ENCODE data around the gene ZBED3. TPM values are rescaled to one million over a fixed set of nuclear protein-coding genes. Genes with fewer than 3 reads are reported as not detected.

ZBED3 gene
- total RNA-seq, 1 experiment from 2014 or later = 6.8 TPM

DNA sequence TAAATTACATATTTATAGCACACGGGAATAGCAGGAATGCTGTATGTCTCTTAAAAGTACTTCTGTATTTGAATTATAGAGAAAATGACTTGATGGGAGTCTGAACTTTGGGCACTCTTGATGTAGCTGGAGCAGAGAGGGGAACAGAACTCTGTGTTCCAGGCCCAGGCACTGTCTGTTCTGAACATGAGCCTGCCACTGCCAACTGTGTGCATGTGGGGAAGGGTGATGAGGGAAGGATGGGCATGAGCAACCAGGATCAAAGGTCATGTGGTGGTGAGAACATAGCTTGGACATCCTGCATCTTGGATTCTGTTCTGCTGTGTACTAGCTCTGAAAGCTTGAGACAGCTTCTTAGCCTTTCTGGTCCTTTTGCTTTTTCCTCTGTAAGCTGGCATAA, 16.4 kb upstream of the ZBED3 start:
- DNase-seq (ENCODE audit: low read depth, low spot score) = no peak
- POLR2A ChIA-PET = no interaction called here
- H3K36me3 ChIP-seq (ENCODE audit: control insufficient read depth, insufficient read depth, low read length) = no peaks in the 10 kb centered on the region
- H3K4me1 ChIP-seq (ENCODE audit: control insufficient read depth, insufficient read depth, low read length) = no peaks in the 10 kb centered on the region
- in situ Hi-C loops (cut with HindIII; ENCODE audit: low pct_unique_long_range_greater_than_20kb, low sequenced_read_pairs) (no loop called here), intact Hi-C loops (cut with micrococcal nuclease; ENCODE audit: unreplicated experiment) (no loop called here)
- no peak for TF ChIP-seq TCF7L2 (IDR thresholded peaks at IDR 0.05; ENCODE audit: low read depth, low read length)
- TF ChIP-seq SIN3A (IDR thresholded peaks at IDR 0.05; ENCODE audit: borderline replicate concordance, insufficient read depth, low read depth, low read length) = no peak
- TF ChIP-seq POLR2AphosphoS5 (IDR thresholded peaks at IDR 0.05; ENCODE audit: low read depth, low read length) = no peak
- TF ChIP-seq, protein P1, sequence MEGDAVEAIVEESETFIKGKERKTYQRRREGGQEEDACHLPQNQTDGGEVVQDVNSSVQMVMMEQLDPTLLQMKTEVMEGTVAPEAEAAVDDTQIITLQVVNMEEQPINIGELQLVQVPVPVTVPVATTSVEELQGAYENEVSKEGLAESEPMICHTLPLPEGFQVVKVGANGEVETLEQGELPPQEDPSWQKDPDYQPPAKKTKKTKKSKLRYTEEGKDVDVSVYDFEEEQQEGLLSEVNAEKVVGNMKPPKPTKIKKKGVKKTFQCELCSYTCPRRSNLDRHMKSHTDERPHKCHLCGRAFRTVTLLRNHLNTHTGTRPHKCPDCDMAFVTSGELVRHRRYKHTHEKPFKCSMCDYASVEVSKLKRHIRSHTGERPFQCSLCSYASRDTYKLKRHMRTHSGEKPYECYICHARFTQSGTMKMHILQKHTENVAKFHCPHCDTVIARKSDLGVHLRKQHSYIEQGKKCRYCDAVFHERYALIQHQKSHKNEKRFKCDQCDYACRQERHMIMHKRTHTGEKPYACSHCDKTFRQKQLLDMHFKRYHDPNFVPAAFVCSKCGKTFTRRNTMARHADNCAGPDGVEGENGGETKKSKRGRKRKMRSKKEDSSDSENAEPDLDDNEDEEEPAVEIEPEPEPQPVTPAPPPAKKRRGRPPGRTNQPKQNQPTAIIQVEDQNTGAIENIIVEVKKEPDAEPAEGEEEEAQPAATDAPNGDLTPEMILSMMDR (IDR thresholded peaks at IDR 0.05) = no peak
- TF ChIP-seq, protein P2, sequence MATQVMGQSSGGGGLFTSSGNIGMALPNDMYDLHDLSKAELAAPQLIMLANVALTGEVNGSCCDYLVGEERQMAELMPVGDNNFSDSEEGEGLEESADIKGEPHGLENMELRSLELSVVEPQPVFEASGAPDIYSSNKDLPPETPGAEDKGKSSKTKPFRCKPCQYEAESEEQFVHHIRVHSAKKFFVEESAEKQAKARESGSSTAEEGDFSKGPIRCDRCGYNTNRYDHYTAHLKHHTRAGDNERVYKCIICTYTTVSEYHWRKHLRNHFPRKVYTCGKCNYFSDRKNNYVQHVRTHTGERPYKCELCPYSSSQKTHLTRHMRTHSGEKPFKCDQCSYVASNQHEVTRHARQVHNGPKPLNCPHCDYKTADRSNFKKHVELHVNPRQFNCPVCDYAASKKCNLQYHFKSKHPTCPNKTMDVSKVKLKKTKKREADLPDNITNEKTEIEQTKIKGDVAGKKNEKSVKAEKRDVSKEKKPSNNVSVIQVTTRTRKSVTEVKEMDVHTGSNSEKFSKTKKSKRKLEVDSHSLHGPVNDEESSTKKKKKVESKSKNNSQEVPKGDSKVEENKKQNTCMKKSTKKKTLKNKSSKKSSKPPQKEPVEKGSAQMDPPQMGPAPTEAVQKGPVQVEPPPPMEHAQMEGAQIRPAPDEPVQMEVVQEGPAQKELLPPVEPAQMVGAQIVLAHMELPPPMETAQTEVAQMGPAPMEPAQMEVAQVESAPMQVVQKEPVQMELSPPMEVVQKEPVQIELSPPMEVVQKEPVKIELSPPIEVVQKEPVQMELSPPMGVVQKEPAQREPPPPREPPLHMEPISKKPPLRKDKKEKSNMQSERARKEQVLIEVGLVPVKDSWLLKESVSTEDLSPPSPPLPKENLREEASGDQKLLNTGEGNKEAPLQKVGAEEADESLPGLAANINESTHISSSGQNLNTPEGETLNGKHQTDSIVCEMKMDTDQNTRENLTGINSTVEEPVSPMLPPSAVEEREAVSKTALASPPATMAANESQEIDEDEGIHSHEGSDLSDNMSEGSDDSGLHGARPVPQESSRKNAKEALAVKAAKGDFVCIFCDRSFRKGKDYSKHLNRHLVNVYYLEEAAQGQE (IDR thresholded peaks at IDR 0.05; ENCODE audit: insufficient read depth in 1 of 2, low read depth in 2 of 2, low read length in 1 of 2) = no peak
- no peak overlapping the region for H3K27ac ChIP-seq (ENCODE audit: low read length)
- no peaks in the 10 kb centered on the region for H3K27me3 ChIP-seq (ENCODE audit: control insufficient read depth, insufficient read depth, low read length)
- CTCF ChIA-PET = no interaction called here
- no peak overlapping the region for H3K4me3 ChIP-seq (ENCODE audit: low read depth in 2 of 2, low read length in 2 of 2)
- H3K9me3 ChIP-seq (ENCODE audit: control insufficient read depth, insufficient read depth, low read depth, low read length) = no peaks in the 10 kb centered on the region
- no peak for ATAC-seq
- no TSS peak for BruUV-seq (replicated peaks)

DNA sequence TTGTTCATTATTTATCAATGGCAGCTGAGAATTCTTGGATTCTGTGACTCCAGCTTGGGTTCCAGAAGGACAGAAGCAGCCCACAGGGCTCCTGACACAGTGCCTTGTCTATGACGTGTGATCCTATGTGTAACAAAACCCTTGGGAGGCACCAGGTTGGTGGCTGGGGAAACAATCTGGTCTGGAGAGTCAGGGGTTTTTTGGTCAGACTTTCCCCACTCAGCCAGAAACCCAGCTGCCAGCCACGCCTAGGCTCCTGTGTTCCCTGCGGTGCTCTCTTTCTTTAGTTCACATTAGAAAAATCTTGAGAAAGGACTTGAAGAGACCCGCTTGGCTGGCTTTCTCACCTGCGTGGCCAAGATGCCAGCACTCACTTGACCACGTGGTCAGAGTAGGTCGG, 15.5 kb upstream of the ZBED3 start:
- H3K27me3 ChIP-seq (ENCODE audit: control insufficient read depth, insufficient read depth, low read length) = no peaks in the 10 kb centered on the region
- DNase-seq (ENCODE audit: low read depth, low spot score) = no peak
- no peak for ATAC-seq
- in situ Hi-C loops (cut with HindIII; ENCODE audit: low pct_unique_long_range_greater_than_20kb, low sequenced_read_pairs) (no loop called here), intact Hi-C loops (cut with micrococcal nuclease; ENCODE audit: unreplicated experiment) (no loop called here)
- no peaks in the 10 kb centered on the region for H3K9me3 ChIP-seq (ENCODE audit: control insufficient read depth, insufficient read depth, low read depth, low read length)
- no peaks in the 10 kb centered on the region for H3K4me1 ChIP-seq (ENCODE audit: control insufficient read depth, insufficient read depth, low read length)
- BruUV-seq (replicated peaks) = no TSS peak
- ChIA-PET POLR2A (no interaction called here), CTCF (interaction anchor here (0.7 kb wide), 1 partner anchor 108 kb away, joined by 4 read pairs; the partner anchor contains the start of gene PDE8B)
- no peaks in the 10 kb centered on the region for H3K36me3 ChIP-seq (ENCODE audit: control insufficient read depth, insufficient read depth, low read length)
- no peak overlapping the region for H3K27ac ChIP-seq (ENCODE audit: low read length)
- no peak overlapping the region for H3K4me3 ChIP-seq (ENCODE audit: low read depth in 2 of 2, low read length in 2 of 2)
- TF ChIP-seq TCF7L2 (IDR thresholded peaks at IDR 0.05; ENCODE audit: low read depth, low read length) = no peak
- TF ChIP-seq, protein P2 (IDR thresholded peaks at IDR 0.05; ENCODE audit: insufficient read depth in 1 of 2, low read depth in 2 of 2, low read length in 1 of 2) = no peak
- no peak for TF ChIP-seq POLR2AphosphoS5 (IDR thresholded peaks at IDR 0.05; ENCODE audit: low read depth, low read length)
- TF ChIP-seq SIN3A (IDR thresholded peaks at IDR 0.05; ENCODE audit: borderline replicate concordance, insufficient read depth, low read depth, low read length) = no peak

All from Panc1 (cell line).